K562 (cell line): ENCODE data around the gene ANKRD10. TPM values are rescaled to one million over a fixed set of nuclear protein-coding genes. Genes with fewer than 3 reads are reported as not detected.
A peak's percentile ranks its signal among the peaks of the same experiment; 100 is the strongest.

Source experiments
- ATAC-seq: fragments of 200-7000 bp; cut with Tn5 transposase; 3 replicates; pipeline ENCODE4 v1.9.1; 2020; ENCODE audit warnings: moderate library complexity
- BruUV-seq: library from RNA; stranded (reverse); fragments of 400-500 nt; replicated peaks from 2 replicates; lab custom pipeline; 2021; lab: Mats Ljungman, UMichigan
- CTCF ChIA-PET: fragments of 300-600 bp; formaldehyde crosslinking; extraction: SDS; loops from one replicate; lab custom pipeline; 2021; ENCODE audit warnings: low intra/inter-chr PET ratio; lab: Yijun Ruan, JAX
- POLR2A ChIA-PET: fragments of 300-600, 350-650 bp; sonication (Branson Sonifier 250); formaldehyde crosslinking; extraction: SDS; loops from one replicate; lab custom pipeline; 2021; ENCODE audit warnings: antibody characterized with exemption, inconsistent platforms; lab: Yijun Ruan, JAX
- DNase-seq, 4 experiments: peaks; one replicate each; pipeline versions ENCODE4 v3.0.0 to v3.0.0-alpha.2; 2011 to 2018; ENCODE audit warnings: low spot score in 3 of 4, mixed read lengths in 3 of 4; ENCODE audit errors: extremely low read depth in 1 of 4
- FAIRE-seq: peaks from 2 replicates; lab custom pipeline; 2011; peaks lifted over from hg19 to GRCh38; lab: Jason Lieb, UNC
- H2AFZ ChIP-seq: 2 replicates; pipeline ENCODE4 v1.6.0; 2011; ENCODE audit warnings: low read depth, low read length, control low read depth, inconsistent platforms
- H3K27ac ChIP-seq: fragments of 200-600 bp; 3 replicates; pipeline ENCODE4 v1.8.0; 2011; ENCODE audit warnings: low read depth, mild to moderate bottlenecking, control low read depth, inconsistent platforms, low read length, moderate library complexity, mixed read lengths; ENCODE audit errors: extremely low read depth
- H3K27me3 ChIP-seq, 2 experiments: fragments of 300-600 bp in 1 of 2; 2 replicates in 1 of 2; 3 replicates in 1 of 2; pipeline versions ENCODE4 v1.6.0 to v1.8.0; 2011; ENCODE audit warnings: inconsistent platforms in 2 of 2, low read length in 2 of 2, mild to moderate bottlenecking in 1 of 2, mixed read lengths in 1 of 2, moderate library complexity in 1 of 2; ENCODE audit not compliant: control insufficient read depth in 2 of 2, insufficient read depth in 2 of 2
- H3K36me3 ChIP-seq: fragments of 300-600 bp; 3 replicates; pipeline ENCODE4 v1.8.0; 2011; ENCODE audit warnings: mild to moderate bottlenecking, low read length, inconsistent platforms; ENCODE audit not compliant: control insufficient read depth, insufficient read depth
- H3K4me1 ChIP-seq, 2 experiments: fragments of 200-600 bp in 1 of 2; replicated peaks in 1 of 2; 2 replicates in 1 of 2; 3 replicates in 1 of 2; pipeline versions ENCODE4 v1.5.1 to v1.8.0; 2011; ENCODE audit warnings: inconsistent platforms in 2 of 2, low read length in 2 of 2, mild to moderate bottlenecking in 1 of 2, mixed read lengths in 1 of 2, moderate library complexity in 1 of 2; ENCODE audit not compliant: control insufficient read depth in 2 of 2, insufficient read depth in 2 of 2
- H3K4me2 ChIP-seq: 2 replicates; pipeline ENCODE4 v1.6.1; 2011; ENCODE audit warnings: low read length, control low read depth, inconsistent platforms, mixed read lengths; ENCODE audit not compliant: insufficient read depth
- H3K4me3 ChIP-seq: fragments of 200-600 bp; sonication (generic), shearing (Covaris generic); 2 replicates; pipeline ENCODE4 v1.5.1; 2016; ENCODE audit warnings: control low read depth, inconsistent platforms
- H3K79me2 ChIP-seq: fragments of 200-600 bp; 3 replicates; pipeline ENCODE4 v1.8.0; 2011; ENCODE audit warnings: low read length, inconsistent platforms; ENCODE audit not compliant: control insufficient read depth, insufficient read depth
- H3K9ac ChIP-seq, 2 experiments: 2 replicates each; pipeline versions ENCODE4 v1.6.0 to v1.6.1; 2011; ENCODE audit warnings: low read depth in 2 of 2, low read length in 2 of 2, control low read depth in 1 of 2, inconsistent platforms in 1 of 2, mild to moderate bottlenecking in 1 of 2, mixed read lengths in 1 of 2; ENCODE audit not compliant: insufficient read depth in 1 of 2
- H3K9me1 ChIP-seq: one replicate; pipeline ENCODE4 v1.6.0; 2011; ENCODE audit warnings: inconsistent platforms, mild to moderate bottlenecking, low read length, moderate library complexity; ENCODE audit not compliant: control insufficient read depth, insufficient read depth
- H3K9me3 ChIP-seq: replicated peaks from 2 replicates; pipeline ENCODE4 v1.5.1; 2011; ENCODE audit warnings: low read depth, low read length, inconsistent platforms; ENCODE audit not compliant: control insufficient read depth, insufficient read depth
- H4K20me1 ChIP-seq: replicated peaks from 2 replicates; pipeline ENCODE4 v1.6.1; 2011; ENCODE audit warnings: low read length, inconsistent platforms, mixed read lengths; ENCODE audit not compliant: control insufficient read depth, insufficient read depth
- CHD2 ChIP-seq: IDR thresholded peaks from 2 replicates; pipeline ENCODE4 v1.6.1; 2011; ENCODE audit warnings: low read depth, low read length
- CREBBP ChIP-seq: IDR thresholded peaks from one replicate; pipeline ENCODE4 v1.6.1; 2012; ENCODE audit warnings: low read depth, mild to moderate bottlenecking, control low read depth, inconsistent platforms, low read length
- FOXK1 ChIP-seq: sonication (generic); formaldehyde crosslinking; IDR thresholded peaks from 2 replicates; pipeline ENCODE4 v1.8.0; 2022; ENCODE audit warnings: missing genetic modification reagents, mild to moderate bottlenecking, borderline replicate concordance
- L3MBTL2 ChIP-seq: fragments of 450-650 bp; IDR thresholded peaks from 2 replicates; pipeline ENCODE4 v1.6.1; 2016; ENCODE audit warnings: mild to moderate bottlenecking, moderate library complexity
- NR3C1 ChIP-seq: sonication (generic); formaldehyde crosslinking; IDR thresholded peaks from 2 replicates; pipeline ENCODE4 v1.8.1; 2022; ENCODE audit warnings: missing genetic modification reagents
- PHB ChIP-seq: fragments of 250-450 bp; sonication (Bioruptor Pico); IDR thresholded peaks from 2 replicates; pipeline ENCODE4 v1.5.0; 2021
- POLR3G ChIP-seq: IDR thresholded peaks from 2 replicates; pipeline ENCODE4 v1.6.1; 2011; ENCODE audit not compliant: insufficient read length, insufficient replicate concordance; ENCODE audit errors: extremely low read depth
- SP2 ChIP-seq: IDR thresholded peaks from 2 replicates; pipeline ENCODE4 v1.6.1; 2011; ENCODE audit warnings: mild to moderate bottlenecking, low read depth, low read length, moderate library complexity; ENCODE audit not compliant: poor library complexity, severe bottlenecking; ENCODE audit errors: extremely low read depth
- THRA ChIP-seq: fragments of 450-650 bp; IDR thresholded peaks from 2 replicates; pipeline ENCODE4 v1.6.1; 2017; ENCODE audit warnings: mild to moderate bottlenecking, moderate library complexity
- ZFP91 ChIP-seq: sonication (generic); formaldehyde crosslinking; IDR thresholded peaks from 2 replicates; pipeline ENCODE4 v1.8.0; 2022; ENCODE audit warnings: mild to moderate bottlenecking, missing genetic modification reagents
- ZNF354B ChIP-seq: fragments of 250-450 bp; sonication (Bioruptor Pico); IDR thresholded peaks from 2 replicates; pipeline ENCODE4 v1.4.0; 2020
- ZNF561 ChIP-seq: fragments of 450-650 bp; formaldehyde crosslinking; conservative IDR thresholded peaks from 2 replicates; pipeline ENCODE4 v1.4.0; 2020; ENCODE audit warnings: mild to moderate bottlenecking, moderate library complexity
- WGBS: fragments of 100-300 bp; shearing (Covaris generic); methylation state at CpG from one replicate; pipeline ENCODE4 v1.1.6; 2016; ENCODE audit warnings: low coverage, mixed read lengths; ENCODE audit not compliant: insufficient coverage; ENCODE audit errors: missing lambda C conversion rate; 5-methylcytosine and 5-hydroxymethylcytosine counted together
- in situ Hi-C: fragments of 300-500 bp; cut with MboI; formaldehyde crosslinking; loops from 4 replicates; pipeline ENCODE4 v1.15.0; 2018; ENCODE audit warnings: inconsistent platforms, mixed read lengths
- intact Hi-C: fragments of 100-400 bp; cut with micrococcal nuclease; formaldehyde crosslinking; loops from 2 replicates; pipeline ENCODE4 v1.14.2; 2022
- polyA plus RNA-seq, 8 experiments: library from polyadenylated mRNA; depleted of rRNA in 4 of 8; stranded (reverse) in 5 of 8; unstranded in 3 of 8; fragments of >200 nt; fragmentation: Nextera tagmentation in 2 of 8; fragmentation: Illumina TruSeq in 1 of 8; extraction: Ambion mirVana in 2 of 8; extraction: Trizol in 1 of 8; gene quantifications; 2 replicates each; pipeline versions ENCODE4 v1.2.1 to v1.2.3, GENCODE V29; 2011 to 2014; ENCODE audit warnings: inconsistent platforms in 1 of 8, missing spikeins in 1 of 8
- total RNA-seq, 7 experiments: library from RNA; depleted of rRNA in 6 of 7; stranded (reverse); fragments of >200 nt in 6 of 7; fragmentation: Illumina TruSeq in 2 of 7; extraction: Trizol in 2 of 7; gene quantifications; 2 replicates each; pipeline versions ENCODE4 v1.2.1 to v1.2.3, GENCODE V29; 2011 to 2021; ENCODE audit warnings: low replicate concordance in 1 of 7

The ANKRD10 gene
- total and polyA plus RNA-seq, 9 of the 15 experiments (the other 6 are each of a cell fraction or from before 2014, with no cell fraction given) = 21.7 to 183 (median 45.0) TPM

GRCh38 chr13:110949628-110950027 is 34.8 kb upstream of the ANKRD10 start:
- in situ Hi-C loops (loop anchor here (5.0 to 10.0 kb wide), 2 partner anchors 98 to 1445 kb away; no protein-coding TSS in a partner anchor), intact Hi-C loops (loop anchor here (10.0 kb wide), 1 partner anchor 275 kb away; no protein-coding TSS in a partner anchor)
- no peak overlapping the region; the same call in 2 of the 3 replicates for H3K27ac ChIP-seq
- no peak for DNase-seq
- no peak overlapping the region for H3K4me2 ChIP-seq
- H3K4me1 ChIP-seq = peaks cover 3 to 22% of the 10 kb centered on the region in 2 experiments; a peak in 4 of 5 replicates
- no peaks in the 10 kb centered on the region for H4K20me1 ChIP-seq
- no peak for ATAC-seq
- H3K9ac ChIP-seq = no peak overlapping the region
- peak overlapping the region; percentile 32 for H2AFZ ChIP-seq
- H3K4me3 ChIP-seq = no peak overlapping the region
- no peaks in the 10 kb centered on the region for H3K79me2 ChIP-seq
- no peaks in the 10 kb centered on the region for H3K36me3 ChIP-seq
- H3K9me3 ChIP-seq = no peaks in the 10 kb centered on the region
- FAIRE-seq = no peak
- no TSS peak for BruUV-seq
- ChIA-PET POLR2A (no interaction called here), CTCF (no interaction called here)
- no peaks in the 10 kb centered on the region for H3K27me3 ChIP-seq
- H3K9me1 ChIP-seq = no peaks in the 10 kb centered on the region
- peak; percentile 86 for TF ChIP-seq CHD2
- TF ChIP-seq ZFP91 (CRISPR knock-in tag) = no peak
- WGBS = 59% methylated on average over 4 of the region's 4 CpGs

GRCh38 chr13:110949116-110949515 is 34.2 kb upstream of the ANKRD10 start:
- CTCF ChIA-PET = no interaction called here

More at GRCh38 chr13:110949116-110949515, 34.2 kb upstream of the ANKRD10 start:
- no TSS peak for BruUV-seq
- intact Hi-C loops = loop anchor here (10.0 kb wide), 1 partner anchor 276 kb away; no protein-coding TSS in a partner anchor
- peaks cover 8 to 17% of the 10 kb centered on the region in 2 experiments; a peak in 4 of 5 replicates for H3K4me1 ChIP-seq
- POLR2A ChIA-PET = interaction anchor here (1.3 kb wide), 1 partner anchor 45 kb away, joined by 3 read pairs; no protein-coding TSS in a partner anchor
- H3K9me1 ChIP-seq = no peaks in the 10 kb centered on the region
- no peak overlapping the region for H3K4me2 ChIP-seq
- H3K9me3 ChIP-seq = no peaks in the 10 kb centered on the region
- H2AFZ ChIP-seq = no peak overlapping the region
- FAIRE-seq = no peak
- no peaks in the 10 kb centered on the region for H3K36me3 ChIP-seq
- H3K9ac ChIP-seq = no peak overlapping the region
- WGBS = 72% methylated on average over 10 of the region's 12 CpGs
- no peak overlapping the region for H3K4me3 ChIP-seq
- H4K20me1 ChIP-seq = no peaks in the 10 kb centered on the region
- no peaks in the 10 kb centered on the region for H3K79me2 ChIP-seq
- no peak overlapping the region for H3K27ac ChIP-seq
- TF ChIP-seq NR3C1 (CRISPR knock-in tag) (no peak), POLR3G (no peak), THRA (no peak), ZNF354B (CRISPR knock-in tag) (no peak), ZNF561 (CRISPR knock-in tag) (no peak), FOXK1 (CRISPR knock-in tag) (no peak), SP2 (no peak), CREBBP (no peak), PHB (CRISPR knock-in tag) (no peak), L3MBTL2 (no peak)
- no peaks in the 10 kb centered on the region for H3K27me3 ChIP-seq
- no peak for DNase-seq
- no peak for ATAC-seq
- in situ Hi-C loops = loop anchor here (5.0 kb wide), 1 partner anchor 98 kb away; no protein-coding TSS in a partner anchor
